HG03025 (cell line): ENCODE measurements around the gene AKAP13.

ENCODE experiments used
- ATAC-seq: cut with Tn5 transposase; IDR thresholded peaks from one replicate; pipeline ENCODE4 v1.9.1; 2021; ENCODE audit warnings: mild to moderate bottlenecking, moderate library complexity; ENCODE audit not compliant: unreplicated experiment, low FRiP score

The AKAP13 gene

GRCh38 chr15:85607141-85607806 is 226.9 kb downstream of the AKAP13 start:
- no peak for ATAC-seq

GRCh38 chr15:85607842-85608241 is 227.4 kb downstream of the AKAP13 start:
- ATAC-seq: no peak

- ATAC-seq: no peak
Observed at GRCh38 chr15:85609492-85609891, 229.1 kb downstream of the AKAP13 start.

GRCh38 chr15:85611361-85611760 is 231.0 kb downstream of the AKAP13 start:
- ATAC-seq: no peak

GRCh38 chr15:85614059-85614458 is 233.7 kb downstream of the AKAP13 start:
- ATAC-seq: no peak

- no peak for ATAC-seq
Observed at GRCh38 chr15:85615930-85616329, 235.5 kb downstream of the AKAP13 start.

GRCh38 chr15:85616549-85617110 is 236.2 kb downstream of the AKAP13 start:
- no peak for ATAC-seq

- no peak for ATAC-seq
Observed at GRCh38 chr15:85618228-85618505, 237.8 kb downstream of the AKAP13 start.

- peak; percentile 71 for ATAC-seq
Observed at GRCh38 chr15:85618956-85619491, 238.6 kb downstream of the AKAP13 start.

GRCh38 chr15:85619992-85620689 is 239.7 kb downstream of the AKAP13 start:
- no peak for ATAC-seq

- ATAC-seq: no peak
Observed at GRCh38 chr15:85620690-85621049, 240.3 kb downstream of the AKAP13 start.

GRCh38 chr15:85621094-85621493 is 240.7 kb downstream of the AKAP13 start:
- no peak for ATAC-seq

- no peak for ATAC-seq
Observed at GRCh38 chr15:85622221-85622831, 241.9 kb downstream of the AKAP13 start.

- no peak for ATAC-seq
Observed at GRCh38 chr15:85623315-85624049, 243.1 kb downstream of the AKAP13 start.

GRCh38 chr15:85624291-85624801 is 243.9 kb downstream of the AKAP13 start:
- ATAC-seq: no peak

GRCh38 chr15:85625166-85625830 is 244.9 kb downstream of the AKAP13 start:
- no peak for ATAC-seq

GRCh38 chr15:85625856-85626255 is 245.5 kb downstream of the AKAP13 start:
- no peak for ATAC-seq

- no peak for ATAC-seq
Observed at GRCh38 chr15:85627213-85627935, 247.0 kb downstream of the AKAP13 start.

- no peak for ATAC-seq
Observed at GRCh38 chr15:85630311-85630710, 249.9 kb downstream of the AKAP13 start.
